CD4-positive, alpha-beta T cell treated with Interferon gamma for 1 hour (primary cell): ENCODE data around the gene RNF114.
"Not testable (repeated sequence)": the region's sequence is repeated elsewhere in the genome, so short reads cannot be mapped to it uniquely, and the experiment has no call there.

Source experiments
- DNase-seq: peaks from one replicate; pipeline ENCODE4 v3.0.0-alpha.2; 2020

Gene RNF114

DNA sequence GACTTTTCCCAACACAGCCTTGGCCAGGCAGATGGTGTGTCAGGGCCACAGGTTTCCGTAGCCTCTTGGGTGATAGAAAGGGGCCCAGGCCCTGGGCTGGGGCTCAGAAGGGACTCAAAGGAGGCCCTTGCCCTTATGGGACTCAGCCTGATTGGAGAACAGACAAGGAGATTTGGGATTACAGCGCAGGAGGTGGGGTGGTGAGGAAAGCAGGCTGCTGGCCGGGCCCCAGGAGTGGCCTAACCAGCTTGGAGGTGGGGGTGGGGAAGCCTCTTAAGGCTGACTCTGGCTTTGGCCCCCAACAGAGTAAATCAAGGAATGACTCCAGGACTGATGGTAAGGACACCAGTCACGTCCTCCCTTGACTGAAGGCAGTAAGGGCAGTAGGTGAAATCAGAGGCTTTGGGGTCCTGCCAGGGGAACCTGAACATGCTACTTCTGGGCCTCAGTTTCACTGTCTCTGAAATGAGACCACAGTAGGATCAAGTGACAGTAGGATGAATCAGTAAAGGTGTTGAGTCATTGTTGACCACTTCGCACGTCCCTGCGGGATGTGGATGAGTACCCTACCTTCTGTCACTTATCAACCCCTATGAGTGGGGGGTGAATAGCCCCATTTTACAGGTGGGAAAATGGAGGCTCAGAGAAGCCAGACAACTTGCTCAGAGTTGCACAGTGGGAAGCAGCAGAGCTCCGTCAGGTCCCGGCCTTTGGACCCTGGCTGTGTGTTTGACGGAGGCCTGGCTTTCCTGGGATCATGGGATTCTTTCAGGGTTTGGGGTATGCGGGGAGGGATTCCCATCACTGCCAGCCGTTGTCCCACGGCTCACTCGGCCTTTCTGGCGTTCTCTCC is 51.0 kb downstream of the RNF114 start:
- no peak for DNase-seq

DNA sequence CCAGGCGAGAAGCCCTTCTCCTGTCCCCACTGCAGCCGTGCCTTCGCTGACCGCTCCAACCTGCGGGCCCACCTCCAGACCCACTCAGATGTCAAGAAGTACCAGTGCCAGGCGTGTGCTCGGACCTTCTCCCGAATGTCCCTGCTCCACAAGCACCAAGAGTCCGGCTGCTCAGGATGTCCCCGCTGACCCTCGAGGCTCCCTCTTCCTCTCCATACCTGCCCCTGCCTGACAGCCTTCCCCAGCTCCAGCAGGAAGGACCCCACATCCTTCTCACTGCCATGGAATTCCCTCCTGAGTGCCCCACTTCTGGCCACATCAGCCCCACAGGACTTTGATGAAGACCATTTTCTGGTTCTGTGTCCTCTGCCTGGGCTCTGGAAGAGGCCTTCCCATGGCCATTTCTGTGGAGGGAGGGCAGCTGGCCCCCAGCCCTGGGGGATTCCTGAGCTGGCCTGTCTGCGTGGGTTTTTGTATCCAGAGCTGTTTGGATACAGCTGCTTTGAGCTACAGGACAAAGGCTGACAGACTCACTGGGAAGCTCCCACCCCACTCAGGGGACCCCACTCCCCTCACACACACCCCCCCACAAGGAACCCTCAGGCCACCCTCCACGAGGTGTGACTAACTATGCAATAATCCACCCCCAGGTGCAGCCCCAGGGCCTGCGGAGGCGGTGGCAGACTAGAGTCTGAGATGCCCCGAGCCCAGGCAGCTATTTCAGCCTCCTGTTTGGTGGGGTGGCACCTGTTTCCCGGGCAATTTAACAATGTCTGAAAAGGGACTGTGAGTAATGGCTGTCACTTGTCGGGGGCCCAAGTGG is 51.9 kb downstream of the RNF114 start:
- no peak for DNase-seq

DNA sequence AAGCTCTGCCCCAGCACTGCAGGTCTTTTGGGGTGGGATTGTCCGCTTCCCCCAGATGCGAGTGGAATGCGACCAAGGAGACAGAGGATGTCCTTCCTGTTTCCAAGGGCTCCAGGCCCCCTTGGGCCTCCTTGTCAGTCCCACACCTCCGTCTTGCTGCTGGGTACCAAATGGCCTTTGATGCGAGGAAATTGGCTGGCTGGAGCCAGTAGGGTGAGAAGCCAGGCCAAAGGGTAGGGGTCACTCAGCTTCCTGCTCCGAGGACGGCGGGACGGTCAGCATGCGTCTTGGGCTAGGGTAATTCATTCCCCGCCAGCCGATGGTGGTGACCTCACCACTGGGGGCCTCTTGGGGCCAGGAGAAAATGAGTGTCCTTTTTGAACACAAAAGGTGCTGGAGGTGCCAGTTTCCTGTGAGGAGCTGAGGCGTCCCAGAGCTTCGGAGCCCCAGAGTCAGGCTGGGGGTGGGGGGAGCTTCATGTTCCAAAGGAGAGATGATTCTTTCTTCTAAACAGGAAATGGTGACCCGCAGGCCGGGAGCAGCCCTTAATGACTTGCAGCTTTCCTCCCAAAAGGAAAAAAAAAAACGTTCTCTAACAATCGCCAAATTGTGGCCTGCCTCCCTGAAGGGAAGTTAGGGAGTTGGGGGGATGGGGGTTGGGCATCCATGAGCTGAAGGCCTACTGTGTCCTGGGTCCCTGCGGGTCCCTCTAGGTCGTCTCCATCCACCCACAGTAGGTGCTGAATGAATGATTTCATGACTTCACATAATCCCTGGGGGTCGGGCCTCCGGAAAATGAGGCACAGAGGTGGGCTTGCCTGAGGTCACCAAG is 53.3 kb downstream of the RNF114 start:
- DNase-seq = no peak

DNA sequence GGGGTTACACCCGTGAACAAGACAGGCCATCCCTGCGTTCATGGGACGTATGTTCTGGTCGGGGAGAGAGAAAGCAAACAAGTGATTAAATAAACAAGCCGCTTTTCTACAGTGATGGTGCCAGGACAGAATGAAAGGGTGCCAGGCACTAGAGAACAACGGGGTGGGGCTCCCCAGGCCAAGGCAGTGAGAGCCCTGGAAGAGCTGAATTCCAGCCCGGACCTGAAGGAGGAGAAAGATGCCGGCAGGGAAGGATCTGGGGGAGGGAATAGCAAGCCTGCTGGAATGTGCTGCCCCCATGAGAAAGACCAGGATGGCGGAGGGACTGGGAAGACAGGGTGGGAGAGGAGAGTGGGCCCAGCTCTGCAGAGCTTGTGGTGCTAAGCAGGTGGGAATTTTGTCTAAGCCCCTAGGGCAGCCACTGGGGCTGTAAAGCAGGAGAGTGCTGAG is 54.1 kb downstream of the RNF114 start:
- DNase-seq = no peak

DNA sequence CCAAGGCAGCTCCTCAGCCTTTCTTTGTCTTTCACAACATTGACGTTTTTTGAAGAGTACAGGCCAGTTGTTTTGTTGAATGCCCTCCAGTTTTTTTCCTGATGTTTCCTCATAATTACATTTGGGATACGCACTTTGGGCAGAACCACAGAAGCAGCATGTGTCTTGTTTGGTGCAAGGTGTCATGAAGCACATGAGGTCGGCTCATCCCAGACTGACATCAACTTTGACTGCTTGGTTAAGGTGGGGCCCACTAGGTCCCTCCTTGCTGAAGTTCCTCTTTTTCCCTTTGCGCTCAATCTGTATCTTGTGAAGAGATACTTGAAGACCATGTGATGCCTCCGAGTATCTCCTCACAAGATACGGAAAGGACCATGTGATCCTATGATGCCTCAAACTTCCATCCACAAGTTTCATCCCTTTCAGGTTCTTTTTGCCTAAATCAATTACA is 57.1 kb downstream of the RNF114 start:
- peak; percentile 31 for DNase-seq

DNA sequence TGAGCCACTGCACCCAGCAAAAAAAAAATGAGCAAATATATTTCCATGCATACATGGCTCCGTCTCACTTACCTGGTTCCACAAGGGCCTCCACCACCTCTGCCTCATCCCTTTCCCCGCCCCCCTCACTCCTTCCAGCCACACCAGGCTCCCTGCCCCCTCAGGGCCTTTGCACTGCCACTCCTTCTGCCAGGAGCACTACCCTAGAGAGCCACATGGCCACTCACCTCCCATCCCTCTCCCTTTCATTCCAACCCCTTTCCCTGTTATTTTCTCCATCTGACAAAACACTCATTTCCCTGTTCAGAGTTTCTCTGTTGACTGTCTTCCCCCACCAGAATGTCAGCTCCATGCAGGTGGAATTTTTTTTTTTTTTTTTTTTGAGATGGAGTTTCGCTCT is 59.4 kb downstream of the RNF114 start:
- no peak for DNase-seq

DNA sequence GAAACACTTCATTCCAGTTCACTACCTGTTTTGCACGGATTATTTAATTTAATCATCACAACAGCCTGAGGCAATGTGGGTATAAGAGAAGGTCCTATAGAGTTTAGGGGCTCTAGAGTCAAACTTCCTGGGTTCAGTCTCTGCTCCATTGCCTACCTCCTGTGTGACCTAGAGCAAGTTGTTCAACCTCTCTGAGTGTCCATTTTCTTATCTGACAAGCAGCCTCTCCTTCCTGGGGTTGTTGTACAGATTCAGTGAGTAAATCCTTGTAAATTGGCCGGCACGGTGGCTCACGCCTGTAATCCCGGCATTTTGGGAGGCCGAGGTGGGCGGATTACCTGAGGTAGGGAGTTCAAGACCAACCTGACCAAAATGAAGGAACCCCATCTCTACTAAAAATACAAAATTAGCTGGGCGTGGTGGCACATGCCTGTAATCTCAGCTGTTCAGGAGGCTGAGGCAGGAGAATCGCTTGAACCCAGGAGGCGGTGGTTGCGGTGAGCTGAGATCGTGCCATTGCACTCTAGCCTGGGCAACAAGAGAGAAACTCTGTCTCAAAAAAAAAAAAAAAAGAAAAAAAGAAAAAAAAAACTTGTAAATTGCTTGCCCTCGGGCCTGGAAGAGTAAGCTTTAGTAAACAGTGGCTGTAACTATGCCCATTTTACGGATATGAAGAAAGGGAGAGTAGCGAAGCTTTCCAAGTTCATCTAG is 62.4 kb downstream of the RNF114 start:
- DNase-seq = not testable (repeated sequence)

DNA sequence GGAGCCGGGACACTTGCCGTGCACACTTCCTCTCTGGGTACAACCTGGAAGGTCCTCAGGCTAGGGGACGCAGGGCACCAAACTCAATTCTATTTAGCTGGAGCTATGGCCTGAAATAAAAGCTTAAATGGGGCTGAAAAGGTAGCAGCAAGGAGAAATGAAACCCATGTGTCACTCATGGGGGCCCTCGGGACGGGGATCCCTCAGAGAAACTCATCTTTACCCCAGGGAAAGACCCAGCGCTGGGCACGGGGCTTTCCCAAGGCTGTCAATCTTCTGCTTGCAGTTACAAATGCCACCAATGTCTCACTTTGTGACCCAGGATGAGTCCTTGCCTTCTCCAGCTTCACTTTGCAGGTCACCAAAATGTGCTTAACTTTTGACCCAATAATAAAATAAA is 63.1 kb downstream of the RNF114 start:
- DNase-seq = peak; percentile 53

DNA sequence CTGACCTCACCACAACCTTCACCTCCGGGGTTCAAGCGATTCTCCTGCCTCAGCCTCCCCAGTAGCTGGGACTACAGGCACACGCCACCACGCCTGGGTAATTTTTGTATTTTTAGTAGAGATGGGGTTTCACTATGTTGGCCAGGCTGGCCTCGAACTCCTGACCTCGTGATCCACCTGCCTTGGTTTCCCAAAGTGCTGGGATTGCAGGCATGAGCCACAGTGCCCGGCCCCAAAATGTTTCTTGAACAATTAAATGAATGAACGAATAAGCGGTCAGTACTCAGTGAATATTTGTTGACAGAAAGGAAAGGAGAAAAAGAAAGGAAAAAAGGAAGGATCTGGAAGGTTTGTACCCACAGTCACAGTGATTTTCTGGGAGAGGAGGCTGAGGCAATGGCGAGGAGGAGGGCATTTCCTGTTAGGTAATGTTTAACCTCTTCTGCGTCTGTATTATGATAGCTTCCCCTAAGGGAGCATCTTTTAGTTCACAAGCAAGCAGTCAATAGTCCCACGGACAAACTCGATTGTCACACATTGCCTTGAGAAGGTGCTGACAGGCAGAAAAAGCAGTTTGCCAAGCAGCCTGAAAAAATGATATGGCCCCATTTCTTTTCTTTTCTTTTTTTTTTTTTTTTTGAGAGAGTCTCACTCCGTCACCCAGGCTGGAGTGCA is 64.5 kb downstream of the RNF114 start:
- not testable (repeated sequence) for DNase-seq

DNA sequence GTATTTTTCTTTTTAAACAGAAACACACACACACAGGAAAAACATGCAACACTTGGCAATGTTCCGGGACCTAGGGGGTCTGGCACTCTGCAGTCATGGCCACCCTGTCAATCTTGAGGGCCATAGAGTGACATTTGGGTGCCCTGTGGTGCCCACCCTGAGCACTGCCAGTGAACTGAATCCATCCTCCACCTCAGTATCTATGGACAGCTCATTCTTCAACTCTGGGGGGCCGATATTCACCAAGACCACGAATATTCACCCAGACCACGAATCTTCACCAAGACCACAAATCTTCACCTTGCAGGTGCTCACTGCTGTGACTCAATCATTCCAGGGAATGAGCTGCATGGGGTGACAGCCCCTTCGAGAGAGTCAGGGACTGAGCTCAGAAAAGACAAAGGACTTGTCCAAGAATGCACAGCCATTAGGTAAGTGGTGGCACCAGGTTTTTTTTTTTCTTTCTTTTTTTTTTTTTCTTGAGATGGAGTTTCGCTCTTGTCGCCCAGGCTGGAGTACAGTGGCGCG is 65.7 kb downstream of the RNF114 start:
- no peak for DNase-seq

DNA sequence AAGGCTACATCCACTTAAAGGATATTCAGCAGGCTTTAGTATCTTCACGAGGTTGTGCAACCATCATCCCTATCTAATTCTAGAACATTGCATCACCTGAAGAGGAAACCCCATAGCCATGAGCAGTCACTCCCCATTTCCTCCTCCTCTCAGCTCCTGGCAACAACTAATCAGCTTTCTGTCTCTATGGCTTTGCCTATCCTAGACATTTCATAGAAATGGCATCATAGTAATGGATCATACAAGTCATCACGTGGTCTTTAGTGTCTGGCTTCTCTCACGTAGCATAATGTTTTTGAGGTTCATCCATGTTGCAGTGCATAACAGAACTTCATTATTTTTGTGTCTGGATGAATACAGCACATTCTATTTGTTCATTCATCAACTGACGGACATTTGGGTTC is 67.1 kb downstream of the RNF114 start:
- DNase-seq = peak; percentile 50
